DMS53 treated with DMSO at 0.1 percent for 48 hours (cell line): Measurements from ENCODE around the gene PGF.

Source experiments
- DNase-seq: peaks from one replicate; lab custom pipeline; 2025; ENCODE audit not compliant: unreplicated experiment; lab: John Stamatoyannopoulos, UW

The PGF gene

GRCh38 chr14:74959596-74960180 lies 4.3 kb upstream of the PGF start:
- peak; percentile 13 for DNase-seq

- DNase-seq: no peak
Observed at GRCh38 chr14:74956280-74957072, 1.1 kb upstream of the PGF start.

DNA sequence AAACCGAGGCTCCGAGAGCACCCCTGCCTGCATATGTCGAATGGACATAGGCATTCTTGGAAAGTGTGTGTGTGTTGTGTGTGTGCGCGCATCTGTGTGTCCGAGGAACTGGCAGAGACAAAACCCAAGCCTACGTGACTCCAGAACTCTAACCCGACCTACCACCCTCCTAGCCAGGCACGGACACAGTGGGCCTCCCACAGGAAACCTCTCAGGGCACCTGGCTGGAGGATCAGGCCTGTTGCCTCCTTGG lies 556 bp upstream of the PGF start:
- DNase-seq: no peak

DNA sequence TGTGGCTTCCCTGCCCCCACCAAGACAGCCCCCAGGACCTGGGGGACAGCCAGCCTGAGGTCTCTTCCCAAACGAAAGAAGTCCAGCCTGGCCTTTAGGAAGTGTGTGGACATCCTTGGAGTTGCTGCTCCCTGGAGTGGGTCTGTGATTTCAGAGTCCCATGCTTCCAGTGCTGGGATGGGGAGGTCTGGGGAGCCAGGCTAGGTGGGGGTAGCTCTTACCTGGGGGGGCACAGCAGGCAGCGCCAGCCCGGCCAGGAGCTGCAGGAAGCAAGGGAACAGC lies 509 bp downstream of the PGF start:
- no peak for DNase-seq

GRCh38 chr14:74954232-74954946 lies 1.0 kb downstream of the PGF start:
- no peak for DNase-seq

GRCh38 chr14:74953686-74954085 lies 1.7 kb downstream of the PGF start:
- no peak for DNase-seq

- DNase-seq: no peak
Observed at GRCh38 chr14:74952697-74953484, 2.5 kb downstream of the PGF start.

- DNase-seq: no peak
Observed at GRCh38 chr14:74952180-74952665, 3.2 kb downstream of the PGF start.

- no peak for DNase-seq
Observed at GRCh38 chr14:74951443-74952179, 3.8 kb downstream of the PGF start.

GRCh38 chr14:74950795-74951442 lies 4.5 kb downstream of the PGF start:
- DNase-seq: no peak

DNA sequence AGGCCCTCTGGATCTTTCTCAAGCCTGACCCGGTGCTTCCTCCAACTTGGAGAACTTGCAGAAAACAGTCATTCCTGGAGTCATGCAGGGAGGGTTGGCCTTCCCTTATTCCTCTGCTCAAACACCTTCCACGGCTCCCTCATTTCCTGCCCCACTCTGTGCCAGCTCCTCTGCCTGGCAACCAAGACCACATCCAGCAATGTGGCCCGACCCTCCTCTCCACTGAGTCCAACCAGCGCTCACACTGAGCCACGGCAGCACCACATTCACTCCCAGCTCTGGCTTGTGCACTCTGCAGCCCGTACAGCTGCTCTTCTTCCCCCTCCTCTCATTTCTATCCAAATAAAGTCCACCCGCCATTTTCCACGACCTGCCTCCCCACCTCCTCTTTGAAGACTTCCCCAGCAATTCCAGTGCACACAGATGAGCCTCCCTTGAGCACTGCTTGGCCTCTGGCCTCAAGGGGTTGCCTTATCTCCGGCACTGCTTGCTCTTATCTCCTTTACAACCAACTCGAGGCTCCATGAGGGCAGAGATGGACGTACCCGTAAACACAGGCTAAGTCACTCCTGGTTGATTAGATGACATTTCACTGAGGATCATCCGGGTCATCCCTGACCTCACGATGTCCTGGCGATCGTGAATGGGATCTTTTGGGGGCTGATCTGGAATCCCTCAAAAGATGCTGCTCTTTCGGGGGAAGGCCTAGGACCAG lies 5.4 kb downstream of the PGF start:
- DNase-seq: no peak

GRCh38 chr14:74949191-74949601 lies 6.2 kb downstream of the PGF start:
- no peak for DNase-seq

- no peak for DNase-seq
Observed at GRCh38 chr14:74948228-74949175, 6.9 kb downstream of the PGF start.

- DNase-seq: no peak
Observed at GRCh38 chr14:74947353-74948227, 7.8 kb downstream of the PGF start.

DNA sequence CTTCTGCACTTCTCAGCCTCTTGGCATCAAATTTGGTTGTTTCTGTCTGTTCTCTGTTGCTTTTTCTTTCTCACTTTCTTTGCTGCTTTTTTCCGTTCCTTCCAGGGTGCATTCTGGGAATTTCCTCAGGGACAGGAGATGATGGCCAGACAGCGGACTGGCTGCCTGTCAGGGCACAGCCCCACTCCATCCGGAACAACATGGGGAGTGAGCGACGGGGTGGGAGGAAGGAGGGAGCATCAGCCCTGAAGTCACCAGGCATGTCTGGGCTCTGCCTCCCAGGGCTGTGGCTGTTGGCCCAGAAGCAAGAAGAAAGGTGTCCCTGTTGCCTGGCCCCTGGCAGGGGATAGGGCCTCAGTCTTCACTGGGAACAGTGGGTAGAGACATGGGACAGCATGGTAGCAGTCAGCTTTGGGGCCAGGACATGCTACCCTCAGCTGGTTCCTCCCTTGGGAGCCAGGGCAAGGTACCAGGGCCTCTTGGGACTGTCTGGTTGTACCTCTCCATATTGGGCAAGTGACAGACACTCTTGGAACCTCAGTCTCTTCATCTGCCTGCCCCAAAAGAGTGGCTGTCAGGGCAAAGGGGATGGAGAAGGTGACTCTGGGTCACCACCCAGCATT lies 8.6 kb downstream of the PGF start:
- DNase-seq: no peak

- peak; percentile 78 for DNase-seq
Observed at GRCh38 chr14:74945852-74946658, 9.3 kb downstream of the PGF start.
